ENCODE data around the gene DLGAP3.
A peak's percentile ranks its signal among the peaks of the same experiment; 100 is the strongest.

DLGAP3 gene

DNA sequence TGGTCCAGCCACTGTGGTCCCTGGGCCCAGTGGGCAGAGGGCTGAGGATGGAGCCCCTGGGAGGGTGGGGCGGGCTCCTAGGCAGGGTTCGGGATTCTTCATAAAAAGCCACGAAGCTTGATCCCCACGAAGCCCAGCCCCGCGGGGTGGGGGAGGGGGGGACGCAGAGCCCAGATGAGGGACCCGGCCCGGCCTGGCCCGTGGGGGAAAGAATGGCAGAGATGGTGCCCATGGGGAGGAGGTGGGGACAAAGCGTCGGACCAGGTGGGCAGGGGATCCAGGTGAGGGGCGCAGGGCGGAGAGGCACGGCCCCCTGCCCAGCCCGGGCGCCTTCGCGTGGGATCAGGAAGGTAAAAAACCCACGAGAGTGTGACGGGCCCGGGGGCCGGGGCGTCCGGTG is 63.9 kb downstream of the DLGAP3 start:
- DNase-seq (ENCODE audit: low spot score), result no peak

DNA sequence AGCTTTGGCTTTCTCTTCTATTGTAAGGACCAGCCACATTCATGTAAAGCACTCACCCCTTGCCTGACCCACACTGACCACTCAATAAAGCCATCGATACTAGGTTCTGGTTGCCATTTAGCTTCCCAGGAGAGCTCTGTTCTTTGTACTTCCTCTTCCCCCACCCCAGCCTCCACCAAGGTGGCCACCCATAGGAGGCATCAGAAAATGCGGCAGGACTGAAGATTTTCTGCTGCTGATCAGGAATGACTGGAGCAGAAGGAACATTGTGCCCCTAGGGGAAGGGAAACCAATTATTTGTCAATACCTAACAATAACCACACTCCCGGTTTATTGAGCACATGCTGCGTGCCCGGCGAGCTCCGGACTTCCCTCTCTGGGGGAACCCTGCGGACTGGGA is 64.7 kb downstream of the DLGAP3 start:
- no peak for DNase-seq (ENCODE audit: low spot score)

DNA sequence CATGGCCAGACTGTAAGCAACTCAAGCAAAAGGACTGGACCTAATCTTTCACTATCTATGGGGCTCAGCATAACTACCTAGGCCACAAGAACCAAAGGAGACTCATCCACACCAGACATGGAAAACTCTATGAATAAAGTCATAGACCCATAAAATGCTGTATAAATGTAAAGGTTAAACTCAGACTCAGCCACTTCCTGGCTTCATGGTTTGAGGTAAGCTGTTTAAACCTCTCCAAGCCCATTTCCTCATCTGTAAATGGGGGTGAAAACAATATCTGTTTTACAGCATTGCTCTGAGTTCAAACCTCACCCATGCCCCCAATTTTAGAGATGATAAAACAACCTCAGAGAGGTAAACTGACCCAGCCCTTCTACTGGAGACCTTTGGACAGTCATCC is 65.9 kb downstream of the DLGAP3 start:
- no peak for DNase-seq (ENCODE audit: low spot score)

DNA sequence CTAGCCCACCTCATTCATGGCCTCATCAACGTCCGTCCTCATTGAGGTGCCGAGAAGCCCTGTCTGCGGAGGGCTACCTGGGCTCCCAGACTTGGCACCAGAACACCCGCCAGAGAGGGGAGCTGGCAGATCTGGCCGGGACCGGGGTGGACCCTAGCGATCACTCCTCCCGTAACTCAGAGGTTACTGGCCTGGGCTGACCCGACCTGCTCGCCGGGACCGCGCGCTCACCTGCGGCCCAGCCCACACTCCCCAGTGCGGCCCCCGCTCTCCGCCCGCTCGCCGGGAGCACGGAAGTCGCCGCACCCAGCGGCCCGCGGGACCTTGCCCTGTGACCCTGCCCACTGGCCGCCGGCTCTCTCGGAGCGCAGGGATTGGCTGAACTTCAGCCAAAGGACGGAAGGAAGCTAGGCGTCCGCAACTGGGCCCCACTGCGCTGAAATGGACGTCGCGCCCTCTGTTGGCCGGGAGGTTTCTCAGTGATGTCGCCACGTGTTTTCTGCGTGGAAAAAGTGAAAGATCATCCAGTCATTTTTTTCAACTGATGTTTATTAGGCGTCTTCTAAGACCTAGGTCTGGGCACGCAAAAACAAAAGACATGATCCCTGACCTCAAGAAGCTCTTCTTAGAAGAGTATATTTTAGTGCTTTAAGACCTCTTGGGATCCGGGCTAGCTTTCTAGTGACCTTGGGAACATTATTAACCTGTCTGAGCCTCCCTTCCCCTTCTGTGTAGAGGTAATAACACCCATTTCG is 69.8 kb downstream of the DLGAP3 start, which contains the start of gene SMIM12:
SMIM12 (minus strand) TSS at position 304 of the 755 bp plus-strand sequence. CDS start 3,772 bp downstream, outside the sequence.
- peak; percentile 93 for DNase-seq (ENCODE audit: low spot score)

DNA sequence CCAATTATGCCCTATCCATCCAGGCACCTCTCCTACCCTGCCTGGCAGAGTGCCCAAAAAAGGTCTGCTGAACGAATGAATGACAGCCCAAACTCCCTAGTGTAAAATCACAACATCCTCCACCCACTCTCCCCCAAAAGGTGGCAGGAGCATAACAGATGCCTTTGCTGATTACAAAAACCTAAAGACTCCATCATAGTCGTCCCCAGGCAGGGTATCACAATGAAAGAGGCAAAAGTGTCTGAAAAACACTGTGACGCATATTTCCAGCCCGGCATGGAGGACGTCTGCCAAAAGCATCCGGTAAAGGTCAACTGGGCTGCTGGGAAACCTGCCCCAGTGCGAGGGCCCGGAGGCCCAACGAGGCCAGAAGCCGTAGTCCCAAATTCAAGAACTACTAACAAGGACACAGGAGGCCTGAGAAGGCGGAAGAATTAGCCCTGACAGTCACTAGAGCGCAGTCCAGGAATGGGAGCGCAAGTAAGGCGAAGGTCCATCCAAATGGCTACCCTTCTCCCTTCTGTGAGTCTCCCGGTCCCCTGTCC is 70.5 kb downstream of the DLGAP3 start:
- DNase-seq (ENCODE audit: low spot score), result no peak

DNA sequence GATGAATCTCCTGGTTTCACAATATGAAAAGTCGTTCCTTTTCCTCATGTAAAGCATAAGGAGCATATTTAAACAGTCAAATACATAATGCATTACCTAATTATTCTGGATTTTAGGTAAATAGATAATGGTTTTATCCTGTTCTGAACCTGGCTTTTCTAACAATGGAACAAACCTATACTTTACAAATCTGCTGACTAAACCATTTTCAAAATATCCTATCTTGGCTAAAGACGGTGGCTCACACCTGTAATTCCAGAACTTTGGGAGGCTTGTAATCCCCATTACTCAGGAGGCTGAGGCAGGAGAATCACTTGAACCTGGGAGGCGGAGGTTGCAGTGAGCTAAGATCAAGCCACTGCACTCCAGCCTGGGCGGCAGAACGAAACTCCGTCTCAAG is 72.8 kb downstream of the DLGAP3 start:
- DNase-seq (ENCODE audit: low spot score), result no peak

DNA sequence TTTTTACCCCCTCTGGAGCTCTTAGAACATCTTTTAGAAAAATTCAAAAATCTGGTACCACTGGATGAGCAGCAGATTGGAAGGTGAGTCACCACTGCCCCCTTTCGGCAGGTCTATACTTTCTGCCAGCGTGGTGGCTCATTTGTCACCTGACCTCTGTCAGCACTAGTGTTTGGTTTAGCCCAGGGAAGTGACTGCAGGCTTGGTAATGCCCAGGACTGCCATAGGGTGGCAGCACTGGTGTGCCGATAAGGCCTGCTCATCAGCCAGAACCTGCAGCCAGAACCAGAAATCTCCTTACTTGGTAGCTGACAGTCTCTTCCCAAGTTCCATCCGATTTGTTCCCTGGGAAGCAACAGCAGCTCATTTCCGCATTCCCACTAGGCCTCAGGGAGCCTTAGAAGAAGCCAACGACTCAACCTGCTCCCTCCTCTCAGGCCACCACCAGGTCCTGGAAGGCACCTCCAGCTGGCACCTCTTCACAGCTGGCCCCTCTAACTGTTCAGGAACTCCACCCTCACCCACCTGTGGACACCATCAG is 76.7 kb downstream of the DLGAP3 start:
- DNase-seq (ENCODE audit: low spot score), result no peak

DNA sequence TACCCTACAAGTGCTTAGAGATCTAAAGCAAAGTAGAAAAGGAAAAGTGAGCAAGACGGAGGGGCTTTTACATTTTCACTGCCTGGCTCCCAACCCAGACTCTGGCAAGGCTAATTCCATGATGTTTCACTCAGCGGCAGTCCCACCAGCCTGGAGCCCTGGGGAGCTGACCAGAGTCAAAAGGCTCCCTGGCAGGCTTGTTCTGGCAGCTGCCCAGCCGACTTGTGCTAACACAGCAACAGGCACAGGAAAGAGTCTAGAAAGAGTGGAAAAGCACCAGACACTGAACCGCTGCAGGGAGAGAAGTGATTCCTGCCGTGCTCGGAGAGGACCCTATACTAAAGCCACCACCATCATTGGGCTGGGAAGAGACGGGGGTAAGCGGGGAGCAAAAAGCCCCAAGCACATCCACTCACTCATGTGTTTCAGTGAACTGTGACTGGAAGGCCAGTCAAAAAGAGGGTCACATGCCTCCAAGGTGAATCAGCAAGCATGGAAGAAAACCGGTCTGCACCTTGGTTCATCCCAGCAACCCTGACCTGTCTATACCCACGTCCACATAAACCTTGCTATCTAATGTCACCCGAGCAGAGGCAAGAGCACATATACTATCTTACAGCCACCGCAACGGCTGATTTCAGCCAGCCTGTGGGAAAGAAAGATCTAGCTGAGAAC is 77.9 kb downstream of the DLGAP3 start:
- DNase-seq (ENCODE audit: low spot score), result no peak

DNA sequence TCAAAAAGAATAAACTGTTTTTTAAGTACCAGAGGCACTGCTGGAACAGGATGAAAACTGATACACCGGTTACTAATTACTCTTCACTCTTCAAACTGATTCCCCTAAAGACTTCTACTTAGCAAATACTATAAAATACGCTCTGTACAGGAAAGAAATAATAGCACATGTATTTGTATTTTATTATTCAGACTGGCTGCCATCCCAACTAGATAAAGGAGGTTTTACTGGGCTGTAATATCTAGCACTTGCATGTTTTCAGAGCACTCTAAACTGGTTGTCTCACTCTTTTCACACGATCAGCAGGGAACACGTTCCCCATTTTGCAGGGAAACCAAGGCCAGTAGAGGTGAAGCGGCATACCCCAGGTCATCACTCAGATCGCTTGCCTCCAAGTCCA is 79.1 kb downstream of the DLGAP3 start:
- DNase-seq (ENCODE audit: low spot score), result no peak

DNA sequence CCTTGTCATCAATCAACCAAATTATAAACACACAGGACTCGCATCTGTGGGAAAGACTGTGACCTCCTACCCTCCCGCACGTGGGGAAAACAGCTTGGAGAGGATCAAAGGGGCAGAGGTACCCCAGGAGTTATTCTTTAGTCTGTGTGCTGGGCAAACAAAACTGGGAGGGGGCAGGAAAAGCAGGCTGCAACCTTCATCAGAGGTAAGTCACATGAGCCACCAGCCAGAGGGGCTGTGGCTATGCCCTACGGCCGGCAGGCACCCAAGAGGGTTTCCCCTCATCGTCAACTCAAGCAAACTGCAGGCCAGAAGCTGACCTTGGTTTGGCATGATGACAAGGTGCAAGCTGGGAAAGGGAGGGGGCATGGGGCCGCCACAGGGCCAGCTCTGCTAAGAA is 82.4 kb downstream of the DLGAP3 start:
- DNase-seq (ENCODE audit: low spot score), result no peak

DNA sequence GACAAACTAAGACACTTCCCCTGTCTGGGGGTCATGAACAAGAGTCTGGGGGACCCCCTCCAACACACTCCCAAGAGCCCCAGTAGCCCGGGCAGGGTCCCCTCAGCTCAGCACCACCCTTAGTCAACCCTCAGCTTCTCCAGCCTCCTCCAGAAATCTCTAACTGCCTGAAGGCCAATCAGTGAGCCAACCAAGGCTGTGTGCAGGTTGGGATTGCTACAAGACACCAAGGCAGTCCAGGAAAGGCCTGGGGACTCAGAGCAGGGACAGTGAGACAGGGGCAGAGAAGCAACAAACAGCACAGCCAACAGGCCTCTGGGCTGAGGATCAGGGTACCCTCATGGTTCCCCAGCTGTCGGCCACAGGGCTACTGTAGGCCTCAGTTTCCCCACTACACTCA is 83.2 kb downstream of the DLGAP3 start:
- DNase-seq (ENCODE audit: low spot score), result no peak

DNA sequence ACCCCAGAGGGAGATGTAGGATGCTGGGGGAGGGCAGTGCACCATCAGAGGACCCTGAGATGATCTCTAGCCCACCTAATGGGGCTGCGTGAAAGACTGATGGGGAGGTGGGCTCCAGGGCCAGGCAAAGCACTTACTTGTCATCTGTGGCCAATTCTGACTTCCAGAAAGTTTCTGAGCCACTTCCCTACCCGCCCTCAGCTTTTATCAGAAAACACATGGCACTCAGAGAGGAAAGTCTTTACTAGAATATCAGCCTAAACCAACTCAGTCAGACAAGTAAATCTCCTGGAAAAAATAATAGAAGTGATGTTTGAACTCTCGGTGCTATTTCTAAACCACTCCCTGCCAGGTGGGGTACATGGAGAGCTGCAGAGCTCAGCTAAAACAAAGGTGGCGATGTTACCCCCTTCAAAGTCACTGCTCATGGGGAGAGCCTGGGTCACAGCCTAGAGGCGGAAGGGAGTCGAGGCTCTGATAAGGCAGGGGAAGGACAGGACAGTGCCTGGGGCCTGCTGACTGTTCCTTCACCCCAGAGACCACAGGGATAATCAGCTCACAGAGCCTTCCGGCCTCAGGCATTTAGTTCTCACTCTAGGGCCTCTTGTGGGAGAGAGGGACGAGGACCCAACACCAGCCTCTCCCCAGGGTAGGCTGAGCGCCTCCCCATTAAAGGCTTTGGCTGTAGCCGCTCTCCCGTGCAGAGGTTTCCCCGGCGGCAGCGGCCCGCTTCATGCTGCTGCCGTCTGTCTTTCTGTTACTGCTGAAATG is 84.1 kb downstream of the DLGAP3 start:
- DNase-seq (ENCODE audit: low spot score), result no peak

DNA sequence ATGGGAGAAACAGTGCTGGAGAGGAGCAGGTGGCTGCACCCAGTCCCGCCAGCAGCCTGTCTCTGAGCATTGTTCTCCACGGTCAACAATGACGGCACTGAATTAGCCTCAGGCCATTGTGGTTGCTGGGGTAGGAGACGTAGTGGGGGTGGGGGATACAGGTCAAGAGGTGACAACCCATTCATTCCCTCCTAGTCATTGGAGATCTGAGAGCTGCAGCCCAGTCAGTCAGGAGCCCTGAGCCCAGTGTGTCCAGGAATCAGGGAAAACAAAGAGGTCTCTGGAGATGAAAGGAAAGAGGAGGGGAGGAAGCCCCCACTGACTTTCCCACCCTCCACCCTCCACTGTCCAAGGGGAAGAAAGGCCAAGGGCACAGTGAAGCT is 85.2 kb downstream of the DLGAP3 start:
- DNase-seq (ENCODE audit: low spot score), result no peak

DNA sequence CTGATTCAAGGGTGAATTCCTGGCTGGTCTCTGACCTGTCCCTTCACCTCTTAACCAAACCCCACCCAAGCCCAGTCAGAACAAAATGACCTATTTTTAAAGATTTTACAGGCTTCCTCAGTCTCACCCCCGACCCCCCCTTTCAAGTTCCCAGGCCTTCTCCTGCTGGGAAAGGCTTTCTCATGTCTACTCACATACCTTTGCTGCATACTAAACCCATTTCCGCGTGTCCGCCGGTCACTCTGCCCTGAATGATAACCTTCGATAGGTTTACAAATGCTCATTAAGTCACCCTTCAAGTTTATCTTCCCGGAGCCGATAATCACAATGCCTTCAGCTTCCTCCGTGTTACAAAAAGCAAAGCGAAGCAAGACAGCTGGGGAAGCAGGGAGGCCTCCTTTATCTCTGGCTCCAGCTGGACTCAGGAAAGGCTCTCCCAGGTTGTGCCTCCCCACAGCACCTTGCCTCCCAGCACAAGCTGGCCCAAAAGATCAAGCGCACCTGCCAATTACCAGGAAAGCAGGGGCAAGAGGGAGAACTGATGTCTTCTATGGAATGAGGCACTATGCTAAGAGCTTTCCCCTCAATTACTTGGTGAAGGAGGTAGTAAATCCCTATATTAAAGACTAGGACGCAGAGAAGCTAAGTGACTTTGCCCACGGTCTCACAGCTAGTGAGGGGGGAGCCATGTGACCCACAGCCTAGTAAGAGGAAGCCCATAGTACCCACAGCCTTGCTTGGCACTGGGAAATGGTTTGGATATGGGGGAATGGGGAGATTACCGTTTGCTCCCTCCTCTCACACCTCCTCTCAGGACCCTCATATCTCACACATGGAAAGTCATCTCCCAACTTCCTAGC is 85.8 kb downstream of the DLGAP3 start:
- DNase-seq (ENCODE audit: low spot score), result peak; percentile 31

DNA sequence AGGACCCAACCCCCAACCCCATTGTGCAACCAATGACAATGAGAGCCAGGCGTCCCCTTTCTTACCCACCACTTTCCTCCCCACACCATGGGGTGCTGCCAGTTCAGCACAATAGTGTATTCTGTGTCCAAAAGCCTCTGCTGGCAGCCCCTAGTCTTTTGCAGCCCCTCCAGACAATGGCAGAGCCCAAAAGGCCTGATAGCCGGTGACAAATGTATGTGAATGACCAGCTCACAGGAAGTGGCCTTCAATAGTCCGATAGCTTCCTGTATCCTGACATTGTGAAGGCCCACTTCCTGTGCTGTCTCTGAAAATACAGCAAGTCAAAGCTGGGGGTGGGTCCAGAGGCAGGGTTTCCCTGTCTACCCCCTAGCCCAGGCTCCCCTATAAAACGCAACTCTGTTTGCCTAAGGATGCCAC is 86.5 kb downstream of the DLGAP3 start:
- DNase-seq (ENCODE audit: low spot score), result peak; percentile 50

DNA sequence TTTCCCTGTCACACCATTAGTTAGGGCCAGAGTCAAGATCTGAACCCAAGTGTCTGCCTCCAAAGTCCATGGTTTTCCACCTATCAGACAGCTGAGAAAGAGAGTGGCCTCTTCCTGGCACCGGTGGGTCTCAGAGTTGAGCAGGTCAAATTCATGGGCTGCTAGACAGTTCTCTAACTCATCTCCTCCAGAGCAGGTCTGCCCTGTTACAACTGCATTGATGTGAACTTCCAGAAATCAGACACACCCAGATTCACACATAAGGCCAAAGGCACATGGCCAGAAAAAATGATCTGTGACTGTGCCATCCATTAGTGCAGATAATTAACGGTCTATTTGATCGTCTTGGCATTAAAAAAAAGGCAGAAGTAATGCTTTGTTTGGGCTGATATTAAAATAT is 87.4 kb downstream of the DLGAP3 start:
- no peak for DNase-seq (ENCODE audit: low spot score)

DNA sequence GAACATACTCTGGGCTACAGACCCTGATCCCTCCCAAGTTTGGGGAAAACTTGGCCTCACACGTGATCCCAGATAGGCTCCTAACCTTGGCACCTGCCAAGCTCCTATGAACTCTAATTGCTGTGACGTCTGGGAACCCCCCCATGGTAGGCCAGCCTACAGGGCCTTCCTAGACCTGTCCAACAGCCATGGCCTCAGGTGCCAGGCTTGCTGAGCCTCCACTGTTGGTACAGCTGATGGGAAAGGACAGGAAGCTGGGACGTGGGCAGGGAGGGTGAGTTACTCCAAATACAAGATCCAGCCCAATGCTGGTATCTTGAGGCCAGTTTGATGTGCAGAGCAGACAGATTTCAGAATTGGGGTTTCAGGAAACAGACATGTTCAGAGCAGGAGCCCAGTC is 89.0 kb downstream of the DLGAP3 start:
- DNase-seq (ENCODE audit: low spot score), result no peak

DNA sequence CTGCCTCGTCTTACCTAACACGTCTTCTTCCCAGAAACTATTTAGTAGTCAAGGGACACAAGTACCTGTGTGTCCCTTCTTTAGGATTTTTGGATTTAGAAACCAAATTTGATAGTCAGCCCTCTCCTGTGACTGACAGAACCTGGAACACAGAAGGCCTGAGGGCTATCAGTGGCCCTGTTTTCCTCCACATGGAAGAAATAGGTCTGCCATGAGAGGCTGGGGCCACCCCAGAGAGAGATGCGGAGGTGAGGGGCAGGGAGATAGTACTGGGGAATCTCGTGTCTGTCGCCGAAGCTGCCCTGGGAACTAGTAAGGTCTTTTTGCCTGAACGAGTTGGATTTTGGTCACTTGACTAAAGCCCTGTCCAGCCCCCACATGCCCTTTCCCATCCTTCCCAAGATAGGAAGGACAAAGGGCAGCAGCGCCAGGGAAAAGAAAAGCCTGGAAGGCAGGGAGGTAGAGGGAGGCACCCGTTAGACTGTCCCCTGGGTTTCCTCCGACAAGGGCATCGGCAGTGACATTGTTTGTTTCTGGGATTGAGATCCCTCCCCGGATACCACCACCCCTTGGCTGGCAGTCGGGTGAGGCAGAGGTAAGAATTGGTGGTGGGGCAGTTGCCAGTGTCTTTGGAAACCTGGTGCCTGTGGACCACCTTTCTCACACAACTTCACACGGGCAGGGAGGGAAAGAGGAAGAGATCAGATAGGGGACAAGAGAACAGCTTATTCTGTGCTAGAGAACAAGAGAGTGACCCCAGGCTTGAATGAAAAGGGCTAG is 89.7 kb downstream of the DLGAP3 start:
- peak; percentile 45 for DNase-seq (ENCODE audit: low spot score)

DNA sequence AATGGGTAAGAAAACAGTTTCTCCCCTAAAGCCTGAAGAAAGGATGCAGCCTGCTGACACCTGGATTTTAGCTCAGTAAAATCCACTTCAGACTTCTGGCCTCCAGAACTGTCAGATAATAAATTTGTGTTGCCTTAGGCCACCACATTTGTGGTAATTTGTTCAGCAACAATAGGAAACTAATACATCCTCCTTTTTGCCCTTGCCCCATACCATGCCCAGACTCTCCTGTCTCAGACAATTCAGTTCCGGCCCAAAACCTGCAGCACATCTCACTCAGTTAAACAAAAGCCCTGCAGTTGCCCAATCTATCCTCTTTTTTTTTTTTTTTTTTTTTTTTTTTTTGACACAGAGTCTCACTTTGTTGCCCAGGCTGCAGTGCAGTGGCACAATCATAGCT is 95.7 kb downstream of the DLGAP3 start:
- DNase-seq (ENCODE audit: low spot score), result no peak

DNA sequence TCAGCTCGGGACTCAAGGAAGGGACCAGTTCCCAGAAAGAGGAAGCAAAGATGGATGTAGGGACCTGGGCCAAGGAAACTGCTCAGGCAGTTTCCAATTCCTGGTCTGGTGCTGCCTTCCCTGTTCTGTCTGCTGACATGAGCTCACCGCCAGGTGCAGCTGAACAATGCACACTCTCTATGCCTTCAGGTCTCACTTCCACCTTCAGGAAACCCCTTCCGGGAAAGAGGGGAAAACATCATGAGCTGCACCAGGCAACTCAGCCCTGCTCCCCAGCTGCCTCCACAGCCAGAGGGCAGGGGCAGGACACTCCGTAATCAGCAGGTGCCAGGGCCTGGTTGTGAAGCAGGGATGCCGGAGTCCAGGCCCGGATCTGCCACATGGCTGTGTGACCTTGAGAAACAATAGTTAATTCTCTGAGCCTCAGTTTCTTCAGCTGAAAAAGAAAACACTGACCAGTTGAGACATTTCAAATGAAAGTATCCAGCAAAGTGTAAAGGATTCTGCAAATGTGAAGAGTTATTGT is 97.7 kb downstream of the DLGAP3 start:
- no peak for DNase-seq (ENCODE audit: low spot score)
